Transverse colon (tissue), 4 donors: ENCODE results near the gene LMAN1. TPM values are rescaled to one million over a fixed set of nuclear protein-coding genes. Genes with fewer than 3 reads are reported as not detected.

Experiments used
- DNase-seq: peaks from one replicate; pipeline ENCODE4 v3.0.0-alpha.2; 2019
- H3K27ac ChIP-seq, 4 donors: fragments of 200-600 bp; sonication (generic); 2 replicates each; pipeline ENCODE4 v1.5.1; 2016 to 2018; ENCODE audit warnings: inconsistent platforms in 4 of 4
- H3K27me3 ChIP-seq: fragments of 200-600 bp; sonication (generic); 2 replicates; pipeline ENCODE4 v1.5.1; 2017; ENCODE audit warnings: inconsistent platforms
- H3K36me3 ChIP-seq, 4 donors: fragments of 200-600 bp; sonication (generic); 2 replicates each; pipeline ENCODE4 v1.5.1; 2017 to 2019; ENCODE audit warnings: inconsistent platforms in 4 of 4
- H3K4me1 ChIP-seq, 4 donors: fragments of 200-600 bp; sonication (generic); 2 replicates each; pipeline ENCODE4 v1.5.1; 2017 to 2020; ENCODE audit warnings: inconsistent platforms in 4 of 4
- H3K4me3 ChIP-seq, 4 donors: fragments of 200-600 bp; sonication (generic); 1 replicate in 1 of 4; 2 replicates in 3 of 4; pipeline versions ENCODE4 v1.5.1 to v1.6.1; 2017 to 2019; ENCODE audit warnings: inconsistent platforms in 4 of 4
- H3K9me3 ChIP-seq, 2 donors: fragments of 200-600 bp; sonication (generic); 2 replicates each; pipeline ENCODE4 v1.5.1; 2017 to 2019; ENCODE audit warnings: inconsistent platforms in 2 of 2
- CTCF ChIP-seq, 5 experiments: fragments of 200-600 bp in 3 of 5; fragments of 450-650 bp in 2 of 5; sonication (generic) in 3 of 5; IDR thresholded peaks; 1 replicate in 2 of 5; 2 replicates in 3 of 5; pipeline ENCODE4 v1.5.1; 2016 to 2017; ENCODE audit warnings: antibody characterized with exemption in 5 of 5, inconsistent platforms in 3 of 5, mild to moderate bottlenecking in 2 of 5, moderate library complexity in 1 of 5
- EP300 ChIP-seq: sonication (generic); formaldehyde crosslinking; IDR thresholded peaks from one replicate; pipeline ENCODE4 v1.6.1; 2017; ENCODE audit warnings: antibody characterized with exemption, low read depth
- POLR2A ChIP-seq: fragments of 450-650 bp; IDR thresholded peaks from one replicate; pipeline ENCODE4 v1.6.1; 2016; ENCODE audit warnings: antibody characterized with exemption, mild to moderate bottlenecking, moderate library complexity
- POLR2AphosphoS5 ChIP-seq, 3 donors: sonication (generic); formaldehyde crosslinking; IDR thresholded peaks; one replicate each; pipeline ENCODE4 v1.6.1; 2016; ENCODE audit warnings: antibody characterized with exemption in 3 of 3
- WGBS, 2 donors: methylation state at CpG; one replicate each; pipeline ENCODE4 v1.1.5; 2018; ENCODE audit warnings: low coverage in 1 of 2; 5-methylcytosine and 5-hydroxymethylcytosine counted together
- in situ Hi-C, 4 donors: fragments of 200-750 bp; cut with MboI; loops; one replicate each; pipeline versions ENCODE4 v1.15.0 to v1.15.1; 2017; ENCODE audit warnings: low sequenced_read_pairs in 3 of 4, low pct_ligation_motif_present in 1 of 4, low pct_unique_long_range_greater_than_20kb in 1 of 4
- intact Hi-C: fragments of 100-400 bp; cut with DNase I; formaldehyde crosslinking; loops from one replicate; pipeline ENCODE4 v1.15.1; 2023; ENCODE audit warnings: low total_unique reads
- total RNA-seq, 4 donors: library from RNA; depleted of rRNA; stranded (reverse); fragments of >200 nt; gene quantifications; one replicate each; pipeline ENCODE4 v1.1.0, GENCODE V29; 2016

LMAN1 gene
- total RNA-seq, 4 donors from 2014 or later = 27.1 to 80.8 (median 49.0) TPM

DNA sequence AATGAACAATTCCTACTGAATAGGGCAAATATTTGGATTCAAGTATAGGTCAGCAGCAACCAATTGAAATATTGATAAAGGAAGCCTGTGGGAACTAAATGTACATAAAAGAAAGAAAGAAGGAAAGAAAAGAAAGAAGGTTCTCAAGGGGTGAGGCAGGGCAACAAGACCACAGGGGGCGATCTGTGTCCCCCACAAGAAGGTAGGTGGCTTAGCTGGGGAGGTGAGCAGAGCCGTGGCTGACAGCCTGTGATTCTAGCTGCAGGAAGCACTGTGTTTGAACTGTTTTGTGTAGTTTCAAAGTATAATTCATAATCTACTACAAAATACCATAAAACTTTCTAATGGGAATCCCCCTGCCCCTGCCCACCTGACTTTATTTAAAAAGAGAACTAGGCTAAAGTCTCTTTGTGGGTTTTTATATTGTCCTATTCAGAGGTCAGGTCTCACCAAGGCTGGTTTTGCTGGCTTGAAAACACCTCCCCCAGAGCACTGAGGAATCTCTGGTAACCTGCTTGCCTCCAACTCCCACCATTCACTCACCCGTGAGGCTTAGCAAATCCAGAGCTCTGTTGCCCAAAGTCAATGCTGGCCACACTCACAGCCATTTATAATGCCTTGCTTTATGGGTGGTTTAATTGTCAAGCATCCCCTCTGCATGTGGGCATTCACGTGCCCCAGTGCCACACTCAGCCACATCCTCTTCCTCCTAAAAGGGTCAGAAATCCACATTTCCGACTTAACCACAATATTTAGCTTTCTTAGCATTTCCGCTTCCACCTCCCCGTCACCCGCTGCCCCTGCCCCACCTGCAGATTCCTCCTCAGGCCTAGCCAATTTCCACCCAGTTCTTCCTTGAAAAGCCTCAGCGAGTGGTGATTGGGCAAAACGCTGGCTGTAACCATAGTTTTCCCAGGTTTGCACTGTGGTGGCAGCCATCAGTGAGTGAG lies 36.4 kb upstream of the LMAN1 start:
- Histone ChIP-seq H3K4me1 (no peaks in the 10 kb centered on the region), H3K27ac (no peak overlapping the region), H3K9me3 (no peaks in the 10 kb centered on the region), H3K27me3 (no peaks in the 10 kb centered on the region), H3K4me3 (no peak overlapping the region), H3K36me3 (no peaks in the 10 kb centered on the region)
- no peak for TF ChIP-seq POLR2A
- no peak for TF ChIP-seq EP300
- TF ChIP-seq POLR2AphosphoS5 (IDR thresholded peaks at IDR 0.05) = no peak
- TF ChIP-seq CTCF (IDR thresholded peaks at IDR 0.05) = no peak
- no peak for DNase-seq
- in situ Hi-C loops = loop anchor here in 1 of 4 donors (5.0 kb wide), 1 partner anchor 83 kb away; no protein-coding TSS in a partner anchor
- intact Hi-C loops = loop anchor here (1.0 kb wide), 1 partner anchor 40 kb away; no protein-coding TSS in a partner anchor
- 48 to 63% methylated on average over 3 to 10 of the region's 10 CpGs for WGBS, 2 donors

GRCh38 chr18:59393381-59393780 lies 34.3 kb upstream of the LMAN1 start:
- WGBS, 2 donors = 66 to 73% methylated on average over 3 of the region's 3 CpGs
- in situ Hi-C loops (no loop called here), intact Hi-C loops (no loop called here)
- no peak for DNase-seq
- TF ChIP-seq POLR2A (no peak), POLR2AphosphoS5 (IDR thresholded peaks at IDR 0.05) (no peak), CTCF (IDR thresholded peaks at IDR 0.05) (no peak), EP300 (no peak)
- no peak overlapping the region for H3K27ac ChIP-seq
- H3K4me3 ChIP-seq = no peak overlapping the region
- H3K36me3 ChIP-seq = no peaks in the 10 kb centered on the region
- no peaks in the 10 kb centered on the region for H3K4me1 ChIP-seq
- H3K27me3 ChIP-seq = no peaks in the 10 kb centered on the region
- no peaks in the 10 kb centered on the region for H3K9me3 ChIP-seq

- 73 to 78% methylated on average over 4 of the region's 4 CpGs for WGBS, 2 donors
- Histone ChIP-seq H3K9me3 (no peaks in the 10 kb centered on the region), H3K27ac (no peak overlapping the region), H3K36me3 (no peaks in the 10 kb centered on the region), H3K4me3 (no peak overlapping the region), H3K4me1 (no peaks in the 10 kb centered on the region), H3K27me3 (no peaks in the 10 kb centered on the region)
- TF ChIP-seq CTCF (IDR thresholded peaks at IDR 0.05) (no peak), POLR2AphosphoS5 (IDR thresholded peaks at IDR 0.05) (no peak), EP300 (no peak), POLR2A (no peak)
- no peak for DNase-seq
- intact Hi-C loops = no loop called here
- in situ Hi-C loops = no loop called here
Observed at GRCh38 chr18:59388817-59389216, 29.8 kb upstream of the LMAN1 start.

DNA sequence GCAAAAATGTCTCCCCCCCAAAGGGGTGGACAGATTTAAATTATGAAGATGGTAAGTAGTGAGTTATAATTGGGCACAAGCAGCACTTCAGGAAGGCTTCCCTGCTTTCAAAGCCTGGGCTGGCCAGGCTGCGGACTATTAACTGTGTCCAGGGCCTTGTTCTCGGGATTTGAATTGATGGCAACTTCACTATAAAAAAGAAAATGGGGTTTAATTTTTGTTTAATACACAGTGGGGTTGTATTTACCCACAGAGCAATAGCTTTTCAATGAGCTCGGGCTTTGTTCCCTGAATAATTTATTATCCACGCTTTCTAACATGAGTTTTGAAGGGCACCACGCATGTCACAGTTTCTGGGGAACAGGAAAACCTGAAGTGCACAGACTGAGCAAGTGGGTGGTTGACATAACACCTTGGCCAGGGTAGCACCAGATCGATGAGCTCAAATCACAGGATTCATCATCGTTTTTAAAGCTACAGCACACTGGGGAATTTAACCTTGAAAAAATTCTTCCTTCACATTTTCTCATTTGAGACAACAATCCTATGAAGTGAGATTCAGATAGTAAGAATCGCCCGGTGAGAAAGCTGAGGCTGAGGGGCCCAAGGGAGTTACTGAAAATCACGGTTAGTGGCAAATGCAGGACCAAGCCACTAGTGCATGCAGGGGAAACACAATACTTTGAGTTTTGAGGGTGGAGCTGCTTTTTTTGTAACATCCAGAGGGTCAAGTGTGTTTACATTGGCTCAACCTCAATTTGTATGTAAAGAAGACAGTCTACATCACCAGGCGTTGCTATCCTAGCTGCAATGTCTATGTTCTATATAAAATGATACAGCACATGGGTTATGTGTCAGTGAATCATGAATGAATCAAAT lies 28.9 kb upstream of the LMAN1 start:
- TF ChIP-seq POLR2A = no peak
- Histone ChIP-seq H3K9me3 (no peaks in the 10 kb centered on the region), H3K27ac (no peak overlapping the region), H3K4me3 (no peak overlapping the region), H3K4me1 (no peaks in the 10 kb centered on the region), H3K27me3 (no peaks in the 10 kb centered on the region), H3K36me3 (no peaks in the 10 kb centered on the region)
- intact Hi-C loops = no loop called here
- 67 to 74% methylated on average over 8 to 11 of the region's 11 CpGs for WGBS, 2 donors
- in situ Hi-C loops = no loop called here
- no peak for DNase-seq
